GM12878 (cell line): ENCODE measurements around the gene CHURC1. TPM values are rescaled to one million over a fixed set of nuclear protein-coding genes. Genes with fewer than 3 reads are reported as not detected.

ENCODE experiments used
- ATAC-seq: fragments of 200-7000 bp; cut with Tn5 transposase; 3 replicates; pipeline ENCODE4 v1.9.1; 2020; ENCODE audit warnings: mild to moderate bottlenecking, moderate library complexity
- BruUV-seq: library from RNA; stranded (reverse); fragments of 400-500 nt; replicated peaks from 2 replicates; lab custom pipeline; 2021; lab: Mats Ljungman, UMichigan
- CTCF ChIA-PET: fragments of 300-600 bp; sonication (Branson Sonifier 250); formaldehyde crosslinking; extraction: SDS; loops from one replicate; lab custom pipeline; 2021; ENCODE audit warnings: inconsistent platforms; lab: Yijun Ruan, JAX
- POLR2A ChIA-PET: fragments of 350-600 bp; formaldehyde crosslinking; extraction: SDS; loops from one replicate; lab custom pipeline; 2021; ENCODE audit warnings: inconsistent platforms; lab: Charles Lee
- RAD21 ChIA-PET: fragments of 300-600 bp; sonication (Branson Sonifier 250); formaldehyde crosslinking; loops from one replicate; lab custom pipeline; 2023; ENCODE audit warnings: antibody characterized with exemption; ENCODE audit not compliant: unreplicated experiment; lab: Charles Lee
- SMC1A ChIA-PET: fragments of 300-600 bp; sonication (Branson Sonifier 250); formaldehyde crosslinking; loops from one replicate; lab custom pipeline; 2023; ENCODE audit not compliant: unreplicated experiment, uncharacterized antibody; lab: Charles Lee
- DNase-seq: peaks from one replicate; pipeline ENCODE4 v3.0.0-alpha.2; 2011; ENCODE audit warnings: low read depth, low spot score
- FAIRE-seq: peaks from 3 replicates; lab custom pipeline; 2011; peaks lifted over from hg19 to GRCh38; lab: Jason Lieb, UNC
- H2AFZ ChIP-seq: 2 replicates; pipeline ENCODE4 v1.6.0; 2011; ENCODE audit warnings: low read depth, low read length, control low read depth; ENCODE audit not compliant: control insufficient read depth
- H3K27ac ChIP-seq: 2 replicates; pipeline ENCODE4 v1.5.1; 2011; ENCODE audit warnings: control low read depth; ENCODE audit not compliant: control insufficient read depth, insufficient read depth
- H3K27me3 ChIP-seq, 2 experiments: replicated peaks in 1 of 2; 2 replicates each; pipeline versions ENCODE4 v1.6.0 to v1.6.1; 2011; ENCODE audit warnings: low read length in 1 of 2; ENCODE audit not compliant: control insufficient read depth in 2 of 2, insufficient read depth in 2 of 2
- H3K36me3 ChIP-seq, 2 experiments: 2 replicates each; pipeline ENCODE4 v1.5.1; 2011; ENCODE audit warnings: low read length in 1 of 2; ENCODE audit not compliant: control insufficient read depth in 2 of 2, insufficient read depth in 2 of 2
- H3K4me1 ChIP-seq: 2 replicates; pipeline ENCODE4 v1.6.1; 2011; ENCODE audit warnings: mild to moderate bottlenecking, low read length, moderate library complexity, mixed read lengths; ENCODE audit not compliant: control insufficient read depth, insufficient read depth
- H3K4me2 ChIP-seq: 2 replicates; pipeline ENCODE4 v1.6.0; 2011; ENCODE audit warnings: control low read depth; ENCODE audit not compliant: control insufficient read depth, insufficient read depth
- H3K4me3 ChIP-seq: fragments of 200-600 bp; sonication (generic); 2 replicates; pipeline ENCODE4 v1.5.1; 2016
- H3K79me2 ChIP-seq: 2 replicates; pipeline ENCODE4 v1.6.0; 2011; ENCODE audit warnings: low read length; ENCODE audit not compliant: control insufficient read depth, insufficient read depth
- H3K9ac ChIP-seq: 2 replicates; pipeline ENCODE4 v1.8.0; 2011; ENCODE audit warnings: low read length, control low read depth, mixed read lengths; ENCODE audit not compliant: control insufficient read depth, insufficient read depth
- H3K9me3 ChIP-seq: replicated peaks from 3 replicates; pipeline ENCODE4 v1.5.1; 2011; ENCODE audit warnings: mild to moderate bottlenecking, low read length; ENCODE audit not compliant: control insufficient read depth, insufficient read depth
- H4K20me1 ChIP-seq: 2 replicates; pipeline ENCODE4 v1.6.0; 2011; ENCODE audit not compliant: control insufficient read depth, insufficient read depth
- BACH1 ChIP-seq: fragments of 450-650 bp; IDR thresholded peaks from 2 replicates; pipeline ENCODE4 v1.6.1; 2017; ENCODE audit warnings: mild to moderate bottlenecking, borderline replicate concordance
- CREM ChIP-seq: IDR thresholded peaks from 2 replicates; pipeline ENCODE4 v1.6.1; 2014; ENCODE audit warnings: antibody characterized with exemption, low read depth
- RFX5 ChIP-seq: IDR thresholded peaks from 2 replicates; pipeline ENCODE4 v1.6.1; 2011; ENCODE audit warnings: low read depth, low read length, improper control_type of control experiment
- ZNF384 ChIP-seq: IDR thresholded peaks from 2 replicates; pipeline ENCODE4 v1.6.1; 2012; ENCODE audit warnings: low read depth, mild to moderate bottlenecking, low read length, improper control_type of control experiment, borderline replicate concordance
- WGBS: methylation state at CpG from one replicate; pipeline ENCODE4 v1.1.6; 2016; ENCODE audit warnings: low lambda C conversion rate; ENCODE audit not compliant: insufficient replicate concordance, insufficient coverage; ENCODE audit errors: missing lambda C conversion rate; 5-methylcytosine and 5-hydroxymethylcytosine counted together
- in situ Hi-C: fragments of 300-500 bp; cut with MboI; formaldehyde crosslinking; loops from 9 replicates; pipeline ENCODE4 v1.14.3; 2018; ENCODE audit warnings: mixed read lengths
- intact Hi-C: fragments of 100-400 bp; cut with micrococcal nuclease; formaldehyde crosslinking; loops from one replicate; pipeline ENCODE4 v1.14.2; 2022; ENCODE audit not compliant: unreplicated experiment
- polyA plus RNA-seq, 11 experiments: library from polyadenylated mRNA; depleted of rRNA in 4 of 11; unstranded in 6 of 11; stranded (reverse) in 5 of 11; fragments of >200 nt; fragmentation: Nextera tagmentation in 4 of 11; fragmentation: Illumina TruSeq in 1 of 11; extraction: Ambion mirVana in 4 of 11; extraction: Trizol in 1 of 11; gene quantifications; 1 replicate in 1 of 11; 2 replicates in 10 of 11; pipeline versions ENCODE4 v1.2.1 to v1.2.3, GENCODE V29; 2011 to 2016; ENCODE audit warnings: inconsistent platforms in 2 of 11, missing spikeins in 2 of 11, low read depth in 1 of 11
- total RNA-seq, 4 experiments: library from RNA; depleted of rRNA in 3 of 4; stranded (reverse); fragments of >200 nt in 3 of 4; fragmentation: Illumina TruSeq in 1 of 4; extraction: Trizol in 1 of 4; gene quantifications; 2 replicates each; pipeline versions ENCODE4 v1.2.1 to v1.2.3, GENCODE V29; 2013 to 2021

The CHURC1 gene
- total and polyA plus RNA-seq, 10 of the 15 experiments (the other 5 are each of a cell fraction or from before 2014, with no cell fraction given): 41.0 to 421 (median 140) TPM

DNA sequence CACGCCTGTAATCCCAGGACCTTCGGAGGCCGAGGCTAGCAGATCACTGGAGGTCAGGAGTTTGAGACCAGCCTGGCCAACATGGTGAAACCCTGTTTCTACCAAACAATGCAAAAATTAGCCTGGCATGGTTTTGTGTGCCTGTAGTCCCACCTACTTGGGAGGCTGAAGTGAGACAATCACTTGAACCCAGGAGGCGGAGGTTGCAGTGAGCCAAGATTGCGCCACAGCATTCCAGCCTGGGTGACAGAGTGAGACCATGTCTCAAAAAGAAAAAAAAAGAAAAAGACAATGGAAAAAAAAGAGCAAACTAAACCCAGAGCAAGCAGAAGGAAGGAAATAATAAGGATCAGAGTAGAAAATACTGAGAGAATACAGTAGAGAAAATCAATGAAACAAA is 5.4 kb downstream of the CHURC1 start:
- in situ Hi-C loops: no loop called here
- no TSS peak for BruUV-seq
- CTCF ChIA-PET: interaction anchor here (0.8 to 1.5 kb wide), 2 partner anchors 13 to 33 kb away, joined by 4 read pairs; no protein-coding TSS in a partner anchor

DNA sequence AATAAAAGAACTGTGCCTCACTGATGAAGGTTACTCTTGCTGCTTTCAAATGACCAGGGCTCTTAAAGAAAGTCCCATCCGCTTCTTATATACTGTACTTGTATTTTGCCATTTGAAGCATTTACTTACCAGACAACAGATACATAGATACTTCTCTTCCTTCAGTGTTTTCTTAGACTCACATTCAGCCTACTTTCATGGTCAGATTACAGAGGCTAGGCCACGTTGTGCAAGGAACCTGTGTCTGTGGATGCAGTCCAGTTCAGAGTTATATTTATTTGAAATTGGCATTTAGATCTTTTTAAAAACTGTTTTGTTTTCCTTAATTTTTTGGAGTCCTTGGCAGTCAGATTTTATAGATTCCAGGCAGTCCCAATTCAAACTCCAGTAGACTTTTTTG is 6.2 kb downstream of the CHURC1 start:
- H3K4me1 ChIP-seq: peaks cover 5% of the 10 kb centered on the region; the same call in 1 of the 2 replicates

More for the DNA sequence above, 5.4 kb downstream of the CHURC1 start:
- WGBS: 87% methylated on average over 5 of the region's 5 CpGs
- Histone ChIP-seq H3K4me2 (no peak overlapping the region), H3K9ac (no peak overlapping the region), H3K4me1 (peaks cover 5% of the 10 kb centered on the region; the same call in 1 of the 2 replicates), H3K27ac (no peak overlapping the region), H4K20me1 (no peaks in the 10 kb centered on the region), H3K9me3 (no peaks in the 10 kb centered on the region; the same call in 1 of the 3 replicates), H3K27me3 (no peaks in the 10 kb centered on the region), H3K79me2 (peaks cover 60% of the 10 kb centered on the region), H3K36me3 (peaks cover 0 to 5% of the 10 kb centered on the region in 2 experiments; a peak in 1 of 4 replicates), H3K4me3 (no peak overlapping the region), H2AFZ (no peak overlapping the region)
- intact Hi-C loops: no loop called here
- ChIA-PET POLR2A (no interaction called here), SMC1A (interaction anchor here (1.0 to 1.5 kb wide), 2 partner anchors 19 to 28 kb away, joined by 3 read pairs; no protein-coding TSS in a partner anchor), RAD21 (interaction anchor here (1.4 kb wide), 1 partner anchor 28 kb away, joined by 4 read pairs; no protein-coding TSS in a partner anchor)
- no peak for FAIRE-seq
- no peak for TF ChIP-seq ZNF384
- ATAC-seq: no peak
- DNase-seq: no peak

More for the DNA sequence above, 6.2 kb downstream of the CHURC1 start:
- Histone ChIP-seq H3K27me3 (no peaks in the 10 kb centered on the region), H3K9me3 (no peaks in the 10 kb centered on the region; the same call in 1 of the 3 replicates), H3K9ac (no peak overlapping the region), H3K36me3 (peaks cover 2 to 10% of the 10 kb centered on the region in 2 experiments; a peak in 2 of 4 replicates), H3K4me2 (no peak overlapping the region), H3K79me2 (peaks cover 52% of the 10 kb centered on the region), H2AFZ (no peak overlapping the region), H3K4me3 (no peak overlapping the region), H3K27ac (no peak overlapping the region), H4K20me1 (no peaks in the 10 kb centered on the region)
- POLR2A ChIA-PET: no interaction called here
- in situ Hi-C loops: no loop called here
- DNase-seq: no peak
- 27% methylated on average over 2 of the region's 2 CpGs for WGBS
- no peak for TF ChIP-seq RFX5
- no peak for TF ChIP-seq BACH1
- TF ChIP-seq CREM: no peak
- intact Hi-C loops: no loop called here
- CTCF ChIA-PET: interaction anchor here (1.5 kb wide), 1 partner anchor 32 kb away, joined by 4 read pairs; no protein-coding TSS in a partner anchor
- no TSS peak for BruUV-seq
- FAIRE-seq: no peak
- RAD21 ChIA-PET: interaction anchor here (1.4 kb wide), 1 partner anchor 29 kb away, joined by 4 read pairs; no protein-coding TSS in a partner anchor
- SMC1A ChIA-PET: no interaction called here
- no peak for ATAC-seq
